ENCODE measurements around the gene CFLAR.

DNA sequence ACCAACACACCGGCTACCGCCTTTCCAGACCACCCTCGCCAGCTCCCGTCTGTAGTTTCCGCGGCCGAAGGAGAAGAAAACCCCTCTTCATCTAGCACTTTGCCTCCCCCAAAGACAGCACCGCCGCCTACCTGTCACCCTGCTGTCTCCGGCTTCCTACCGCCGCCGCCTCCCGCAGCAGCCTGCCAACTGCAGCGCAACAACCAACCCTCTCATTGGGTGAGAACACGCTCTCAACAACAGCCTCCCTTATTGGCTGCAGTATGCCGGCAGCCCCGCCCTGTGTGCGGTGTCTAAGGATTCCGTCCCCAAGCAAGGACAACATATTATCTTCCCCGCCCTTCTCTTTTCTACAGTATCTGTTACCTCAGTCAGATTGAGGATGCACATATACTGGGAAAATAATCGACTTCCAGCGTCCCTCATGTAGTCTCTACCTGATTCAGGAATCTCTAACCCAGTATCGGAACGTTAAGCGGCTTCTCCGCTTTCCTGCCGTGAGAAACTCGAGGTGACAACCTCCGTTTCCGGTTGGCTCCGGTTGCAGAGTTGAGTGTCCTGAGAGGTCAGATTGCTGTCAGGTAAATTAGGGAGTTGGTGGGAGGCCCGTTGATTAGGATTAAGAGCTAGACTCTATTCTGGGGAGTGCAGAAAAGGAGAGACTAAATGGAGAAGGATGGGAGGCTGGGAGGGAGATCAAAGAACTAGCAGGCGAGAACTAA, 44.3 kb upstream of the CFLAR start, which contains the start of the genes HYCC2 and NDUFB3:
- TF ChIP-seq CTCF (CRISPR knock-in tag; IDR thresholded peaks at IDR 0.05) (peak; percentile 82), ZNF337 (CRISPR knock-in tag; IDR thresholded peaks at IDR 0.05; ENCODE audit: borderline replicate concordance, low read depth) (peak; percentile 89), ZNF7 (CRISPR knock-in tag; IDR thresholded peaks at IDR 0.05) (no peak), RFX5 (IDR thresholded peaks at IDR 0.05; ENCODE audit: low read depth, low read length) (no peak), SIN3A (IDR thresholded peaks at IDR 0.05; ENCODE audit: borderline replicate concordance, low read depth, low read length) (peak; percentile 95), CERS6 (CRISPR knock-in tag; IDR thresholded peaks at IDR 0.05) (no peak), PCBP1 (IDR thresholded peaks at IDR 0.05; ENCODE audit: borderline replicate concordance, low read depth, low read length) (no peak; the same call in 1 of the 2 replicates), DMTF1 (CRISPR knock-in tag; IDR thresholded peaks at IDR 0.05) (peak; percentile 85; the same call in 1 of the 2 replicates), MXI1 (IDR thresholded peaks at IDR 0.05; ENCODE audit: borderline replicate concordance, low read depth, low read length) (peak; percentile 92; the same call in 2 of the 3 replicates), ZNF382 (CRISPR knock-in tag; IDR thresholded peaks at IDR 0.05; ENCODE audit: borderline replicate concordance) (no peak)
- TF ChIP-seq, protein P1, sequence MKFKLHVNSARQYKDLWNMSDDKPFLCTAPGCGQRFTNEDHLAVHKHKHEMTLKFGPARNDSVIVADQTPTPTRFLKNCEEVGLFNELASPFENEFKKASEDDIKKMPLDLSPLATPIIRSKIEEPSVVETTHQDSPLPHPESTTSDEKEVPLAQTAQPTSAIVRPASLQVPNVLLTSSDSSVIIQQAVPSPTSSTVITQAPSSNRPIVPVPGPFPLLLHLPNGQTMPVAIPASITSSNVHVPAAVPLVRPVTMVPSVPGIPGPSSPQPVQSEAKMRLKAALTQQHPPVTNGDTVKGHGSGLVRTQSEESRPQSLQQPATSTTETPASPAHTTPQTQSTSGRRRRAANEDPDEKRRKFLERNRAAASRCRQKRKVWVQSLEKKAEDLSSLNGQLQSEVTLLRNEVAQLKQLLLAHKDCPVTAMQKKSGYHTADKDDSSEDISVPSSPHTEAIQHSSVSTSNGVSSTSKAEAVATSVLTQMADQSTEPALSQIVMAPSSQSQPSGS (CRISPR knock-in tag; IDR thresholded peaks at IDR 0.05) = peak; percentile 88
- TF ChIP-seq, protein P2, sequence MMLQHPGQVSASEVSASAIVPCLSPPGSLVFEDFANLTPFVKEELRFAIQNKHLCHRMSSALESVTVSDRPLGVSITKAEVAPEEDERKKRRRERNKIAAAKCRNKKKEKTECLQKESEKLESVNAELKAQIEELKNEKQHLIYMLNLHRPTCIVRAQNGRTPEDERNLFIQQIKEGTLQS (CRISPR knock-in tag; IDR thresholded peaks at IDR 0.05) = peak; percentile 38; the same call in 1 of the 2 replicates
- TF ChIP-seq, protein P3, sequence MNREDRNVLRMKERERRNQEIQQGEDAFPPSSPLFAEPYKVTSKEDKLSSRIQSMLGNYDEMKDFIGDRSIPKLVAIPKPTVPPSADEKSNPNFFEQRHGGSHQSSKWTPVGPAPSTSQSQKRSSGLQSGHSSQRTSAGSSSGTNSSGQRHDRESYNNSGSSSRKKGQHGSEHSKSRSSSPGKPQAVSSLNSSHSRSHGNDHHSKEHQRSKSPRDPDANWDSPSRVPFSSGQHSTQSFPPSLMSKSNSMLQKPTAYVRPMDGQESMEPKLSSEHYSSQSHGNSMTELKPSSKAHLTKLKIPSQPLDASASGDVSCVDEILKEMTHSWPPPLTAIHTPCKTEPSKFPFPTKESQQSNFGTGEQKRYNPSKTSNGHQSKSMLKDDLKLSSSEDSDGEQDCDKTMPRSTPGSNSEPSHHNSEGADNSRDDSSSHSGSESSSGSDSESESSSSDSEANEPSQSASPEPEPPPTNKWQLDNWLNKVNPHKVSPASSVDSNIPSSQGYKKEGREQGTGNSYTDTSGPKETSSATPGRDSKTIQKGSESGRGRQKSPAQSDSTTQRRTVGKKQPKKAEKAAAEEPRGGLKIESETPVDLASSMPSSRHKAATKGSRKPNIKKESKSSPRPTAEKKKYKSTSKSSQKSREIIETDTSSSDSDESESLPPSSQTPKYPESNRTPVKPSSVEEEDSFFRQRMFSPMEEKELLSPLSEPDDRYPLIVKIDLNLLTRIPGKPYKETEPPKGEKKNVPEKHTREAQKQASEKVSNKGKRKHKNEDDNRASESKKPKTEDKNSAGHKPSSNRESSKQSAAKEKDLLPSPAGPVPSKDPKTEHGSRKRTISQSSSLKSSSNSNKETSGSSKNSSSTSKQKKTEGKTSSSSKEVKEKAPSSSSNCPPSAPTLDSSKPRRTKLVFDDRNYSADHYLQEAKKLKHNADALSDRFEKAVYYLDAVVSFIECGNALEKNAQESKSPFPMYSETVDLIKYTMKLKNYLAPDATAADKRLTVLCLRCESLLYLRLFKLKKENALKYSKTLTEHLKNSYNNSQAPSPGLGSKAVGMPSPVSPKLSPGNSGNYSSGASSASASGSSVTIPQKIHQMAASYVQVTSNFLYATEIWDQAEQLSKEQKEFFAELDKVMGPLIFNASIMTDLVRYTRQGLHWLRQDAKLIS (CRISPR knock-in tag; IDR thresholded peaks at IDR 0.05) = peak; percentile 85; the same call in 1 of the 2 replicates
